Neural cell (in vitro differentiated cells): ENCODE data around the gene PRAC1. TPM values are rescaled to one million over a fixed set of nuclear protein-coding genes. Genes with fewer than 3 reads are reported as not detected.
A peak's percentile ranks its signal among the peaks of the same experiment; 100 is the strongest.

Source experiments
- H2AFZ ChIP-seq: fragments of 200-600, 300-800 bp; sonication (generic), shearing (Covaris generic); 2 replicates; pipeline ENCODE4 v1.6.0; 2014; ENCODE audit warnings: low read depth, mild to moderate bottlenecking, antibody characterized with exemption, low read length, moderate library complexity
- H3F3A ChIP-seq: fragments of 200-600 bp; shearing (Covaris generic); 2 replicates; pipeline ENCODE4 v1.6.1; 2016; ENCODE audit warnings: mild to moderate bottlenecking, moderate library complexity, mixed read lengths, antibody characterized with exemption, low read length; ENCODE audit not compliant: insufficient read depth, poor library complexity, severe bottlenecking
- H3K27ac ChIP-seq: fragments of 200-600, 300-800 bp; sonication (generic), shearing (Covaris generic); 2 replicates; pipeline ENCODE4 v1.5.1; 2014; ENCODE audit warnings: mild to moderate bottlenecking, low read length, moderate library complexity
- H3K27me3 ChIP-seq: fragments of 300-800, 200-600 bp; sonication (generic), shearing (Covaris generic); 2 replicates; pipeline ENCODE4 v1.6.0; 2014; ENCODE audit warnings: mild to moderate bottlenecking, low read depth, low read length, moderate library complexity; ENCODE audit not compliant: insufficient read depth
- H3K36me3 ChIP-seq: fragments of 300-800, 200-600 bp; sonication (generic), shearing (Covaris generic); 2 replicates; pipeline ENCODE4 v1.5.1; 2014; ENCODE audit warnings: mild to moderate bottlenecking, antibody characterized with exemption, low read length, moderate library complexity; ENCODE audit not compliant: insufficient read depth
- H3K4me2 ChIP-seq: fragments of 300-800, 200-600 bp; sonication (generic), shearing (Covaris generic); 2 replicates; pipeline ENCODE4 v1.6.0; 2014; ENCODE audit warnings: mild to moderate bottlenecking, low read length
- H3K4me3 ChIP-seq: fragments of 300-800, 200-600 bp; sonication (generic), shearing (Covaris generic); 2 replicates; pipeline ENCODE4 v1.5.1; 2014; ENCODE audit warnings: mild to moderate bottlenecking, low read length, moderate library complexity
- H3K79me2 ChIP-seq: fragments of 200-600 bp; shearing (Covaris generic); replicated peaks from 2 replicates; pipeline ENCODE4 v1.6.0; 2014; ENCODE audit warnings: mild to moderate bottlenecking, low read length, moderate library complexity; ENCODE audit not compliant: insufficient read depth
- H3K9ac ChIP-seq: fragments of 300-800, 200-600 bp; sonication (generic), shearing (Covaris generic); 2 replicates; pipeline ENCODE4 v1.6.1; 2016; ENCODE audit warnings: mild to moderate bottlenecking, low read length, mixed read lengths
- H3K9me2 ChIP-seq: fragments of 200-600 bp; shearing (Covaris generic); 2 replicates; pipeline ENCODE4 v1.6.1; 2016; ENCODE audit warnings: mild to moderate bottlenecking, low read length, mixed read lengths; ENCODE audit not compliant: insufficient read depth
- H3K9me3 ChIP-seq: fragments of 200-600, 300-800 bp; sonication (generic), shearing (Covaris generic); 2 replicates; pipeline ENCODE4 v1.6.1; 2016; ENCODE audit warnings: mild to moderate bottlenecking, mixed run types, low read length, moderate library complexity, mixed read lengths
- H4K20me1 ChIP-seq: fragments of 200-600 bp; shearing (Covaris generic); 2 replicates; pipeline ENCODE4 v1.6.1; 2016; ENCODE audit warnings: mild to moderate bottlenecking, mixed run types; ENCODE audit not compliant: insufficient read depth
- CTCF ChIP-seq: fragments of 450-650 bp; IDR thresholded peaks from 2 replicates; pipeline ENCODE4 v1.5.1; 2014; ENCODE audit warnings: antibody characterized with exemption, mild to moderate bottlenecking, moderate library complexity; ENCODE audit not compliant: poor library complexity, severe bottlenecking
- EP300 ChIP-seq: fragments of 450-650 bp; conservative IDR thresholded peaks from 2 replicates; pipeline ENCODE4 v1.6.1; 2014; ENCODE audit warnings: antibody characterized with exemption, mild to moderate bottlenecking, moderate library complexity; ENCODE audit not compliant: poor library complexity, severe bottlenecking
- EZH2 ChIP-seq: fragments of 200-600, 300-800 bp; shearing (Covaris generic), sonication (generic); IDR thresholded peaks from 2 replicates; pipeline ENCODE4 v1.6.1; 2014; ENCODE audit warnings: antibody characterized with exemption, low read length, borderline replicate concordance, mild to moderate bottlenecking; ENCODE audit not compliant: insufficient read depth, poor library complexity, severe bottlenecking
- MXI1 ChIP-seq: fragments of 450-650 bp; conservative IDR thresholded peaks from 2 replicates; pipeline ENCODE4 v1.6.1; 2014; ENCODE audit warnings: antibody characterized with exemption, mild to moderate bottlenecking; ENCODE audit not compliant: poor library complexity, severe bottlenecking
- POLR2AphosphoS5 ChIP-seq: IDR thresholded peaks from 2 replicates; pipeline ENCODE4 v1.6.1; 2012
- RAD21 ChIP-seq: fragments of 450-650 bp; conservative IDR thresholded peaks from 2 replicates; pipeline ENCODE4 v1.6.1; 2014; ENCODE audit warnings: antibody characterized with exemption, mild to moderate bottlenecking, moderate library complexity
- REST ChIP-seq: IDR thresholded peaks from 2 replicates; pipeline ENCODE4 v1.6.1; 2012; ENCODE audit warnings: borderline replicate concordance
- SMC3 ChIP-seq: fragments of 450-650 bp; conservative IDR thresholded peaks from 2 replicates; pipeline ENCODE4 v1.6.1; 2014; ENCODE audit warnings: antibody characterized with exemption, mild to moderate bottlenecking, moderate library complexity; ENCODE audit not compliant: poor library complexity
- TAF1 ChIP-seq: IDR thresholded peaks from 2 replicates; pipeline ENCODE4 v1.6.1; 2012; ENCODE audit warnings: low read depth
- polyA plus RNA-seq: library from polyadenylated mRNA; depleted of rRNA; stranded (reverse); fragments of >200 nt; gene quantifications from 2 replicates; pipeline ENCODE4 v1.2.3, GENCODE V29; 2014

Gene PRAC1
- polyA plus RNA-seq, 1 donor from 2014 or later = not detected

DNA sequence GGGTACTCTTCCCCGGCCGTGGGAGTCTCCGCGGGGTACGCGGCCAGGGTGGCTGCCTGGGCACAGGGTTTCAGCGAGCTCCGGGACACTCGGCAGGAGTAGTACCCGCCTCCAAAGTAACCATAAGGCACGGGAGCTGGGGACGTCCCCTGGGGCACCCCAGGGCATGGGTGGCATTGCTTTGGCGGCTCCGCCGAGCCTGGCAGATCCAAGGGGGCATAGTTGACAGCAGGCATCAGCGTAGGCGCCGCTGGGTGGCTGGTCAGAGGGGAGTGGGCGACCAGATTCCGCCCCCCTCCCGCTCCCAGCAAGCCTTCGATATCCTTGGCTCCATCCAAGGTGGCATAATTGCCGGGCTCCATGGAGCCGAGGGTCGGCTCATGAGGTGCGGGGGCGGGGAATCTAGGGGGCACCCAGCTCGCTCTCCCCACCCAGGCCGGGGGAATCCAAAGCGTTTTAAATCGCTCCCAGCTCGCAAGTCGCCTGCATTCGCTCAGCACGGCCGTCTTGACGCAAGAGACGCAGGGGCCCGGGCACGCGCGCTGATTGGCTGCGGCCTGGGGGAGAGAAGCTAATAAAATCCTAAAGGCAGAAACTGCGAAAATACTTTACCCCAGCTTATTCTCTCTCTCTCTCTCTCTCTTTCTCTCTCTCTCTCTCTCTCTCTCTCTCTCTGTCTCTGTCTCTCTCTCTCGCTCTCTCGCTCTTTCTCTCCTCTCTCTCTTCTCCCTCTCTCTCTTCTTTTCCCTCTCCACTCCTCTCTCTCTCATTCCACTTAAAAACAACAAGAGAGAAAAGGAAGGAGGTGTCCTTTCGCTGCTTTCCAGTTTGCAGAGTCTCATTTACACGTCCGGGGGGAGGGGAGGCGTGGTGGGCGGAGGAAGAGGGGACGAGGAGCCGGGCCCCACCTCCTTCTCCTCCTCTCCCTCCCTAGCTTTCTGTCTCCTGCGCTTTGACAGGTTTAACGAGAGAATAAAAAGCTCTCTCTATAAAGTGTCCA is 6.2 kb upstream of the PRAC1 start, which contains the start of gene HOXB13:
TSS of gene HOXB13 (minus strand) at position 519 of the 1,000 bp plus-strand sequence. CDS start at position 362, 157 bp downstream.
- Histone ChIP-seq H4K20me1 (no peaks in the 10 kb centered on the region), H3K4me3 (peak within 1 kb of the TSS; percentile 67)

GRCh38 chr17:48727415-48728175 is 5.3 kb upstream of the PRAC1 start:
- Histone ChIP-seq H3K9me3 (peaks cover 4% of the 10 kb centered on the region), H3K79me2 (no peaks in the 10 kb centered on the region), H3K36me3 (no peaks in the 10 kb centered on the region), H2AFZ (no peak overlapping the region), H3K4me3 (peak overlapping the region; percentile 67), H3K9me2 (no peaks in the 10 kb centered on the region), H4K20me1 (no peaks in the 10 kb centered on the region), H3K4me2 (no peak overlapping the region), H3K9ac (no peak overlapping the region), H3K27ac (no peak overlapping the region), H3F3A (no peaks in the 10 kb centered on the region), H3K27me3 (peaks cover 100% of the 10 kb centered on the region)
- TF ChIP-seq REST (no peak), EP300 (no peak), CTCF (no peak), SMC3 (no peak), RAD21 (no peak), MXI1 (no peak), EZH2 (no peak), POLR2AphosphoS5 (no peak), TAF1 (no peak)

More for the DNA sequence above, 6.2 kb upstream of the PRAC1 start, which contains the start of gene HOXB13:
- H3F3A ChIP-seq = no peaks in the 10 kb centered on the region
- H3K27ac ChIP-seq = no peak within 1 kb of the TSS
- H3K4me2 ChIP-seq = no peak within 1 kb of the TSS
- peaks cover 4% of the 10 kb centered on the region for H3K9me3 ChIP-seq
- no peaks in the 10 kb centered on the region for H3K79me2 ChIP-seq
- H3K9ac ChIP-seq = peak within 1 kb of the TSS; percentile 23
- no peak within 1 kb of the TSS for H2AFZ ChIP-seq
- H3K27me3 ChIP-seq = peaks cover 100% of the 10 kb centered on the region
- no peaks in the 10 kb centered on the region for H3K9me2 ChIP-seq
- TF ChIP-seq EZH2 (peak; percentile 38), RAD21 (no peak)
- no peaks in the 10 kb centered on the region for H3K36me3 ChIP-seq
